B cell (primary cell): ENCODE data around the gene IL10RA. TPM values are rescaled to one million over a fixed set of nuclear protein-coding genes. Genes with fewer than 3 reads are reported as not detected.

Source experiments
- ATAC-seq: fragments of 200-7000 bp; cut with Tn5 transposase; one replicate; pipeline ENCODE4 v1.10.0; 2021; ENCODE audit warnings: low read depth, mild to moderate bottlenecking, moderate number of reproducible peaks, moderate library complexity
- CTCF ChIA-PET: fragments of 350-600 bp; sonication (Branson Sonifier 250); formaldehyde crosslinking; loops from one replicate; lab custom pipeline; 2021; ENCODE audit warnings: antibody characterized with exemption, inconsistent platforms; lab: Charles Lee
- POLR2A ChIA-PET: fragments of 350-600 bp; sonication (Branson Sonifier 250); formaldehyde crosslinking; loops from one replicate; lab custom pipeline; 2021; ENCODE audit warnings: antibody characterized with exemption; lab: Charles Lee
- DNase-seq: peaks from one replicate; pipeline ENCODE4 v3.0.0; 2013
- H2AFZ ChIP-seq: 2 replicates; pipeline ENCODE4 v1.6.1; 2012; ENCODE audit warnings: mild to moderate bottlenecking, low read depth, low read length; ENCODE audit not compliant: insufficient read depth, poor library complexity, severe bottlenecking
- H3K27ac ChIP-seq, 2 donors: 1 replicate in 1 of 2; 2 replicates in 1 of 2; pipeline ENCODE4 v1.5.1; 2012 to 2013; ENCODE audit warnings: low read length in 2 of 2, mild to moderate bottlenecking in 2 of 2, moderate library complexity in 1 of 2
- H3K27me3 ChIP-seq, 4 experiments: fragments of 200-600 bp in 1 of 4; sonication (generic) in 1 of 4; replicated peaks in 1 of 4; 1 replicate in 2 of 4; 2 replicates in 2 of 4; pipeline versions ENCODE4 v1.6.1 to v1.7.0; 2013 to 2016; ENCODE audit warnings: low read length in 3 of 4, mild to moderate bottlenecking in 2 of 4, mixed read lengths in 1 of 4, moderate library complexity in 1 of 4; ENCODE audit not compliant: insufficient read depth in 4 of 4, control insufficient read depth in 3 of 4; ENCODE audit errors: control extremely low read depth in 1 of 4
- H3K36me3 ChIP-seq, 2 experiments: replicated peaks in 1 of 2; 1 replicate in 1 of 2; 2 replicates in 1 of 2; pipeline versions ENCODE4 v1.6.1 to v1.7.1; 2013; ENCODE audit warnings: low read length in 1 of 2; ENCODE audit not compliant: insufficient read depth in 2 of 2, control insufficient read depth in 1 of 2; ENCODE audit errors: control extremely low read depth in 1 of 2, extremely low read depth in 1 of 2
- H3K4me1 ChIP-seq, 2 donors: fragments of 200-600 bp in 1 of 2; sonication (generic) in 1 of 2; 1 replicate in 1 of 2; 2 replicates in 1 of 2; pipeline versions ENCODE4 v1.5.1 to v1.6.1; 2013 to 2017; ENCODE audit warnings: low read length in 2 of 2; ENCODE audit not compliant: control insufficient read depth in 2 of 2, insufficient read depth in 2 of 2
- H3K4me2 ChIP-seq: replicated peaks from 2 replicates; pipeline ENCODE3; 2012; ENCODE audit warnings: mild to moderate bottlenecking, low read depth, low read length; ENCODE audit not compliant: poor library complexity, severe bottlenecking
- H3K4me3 ChIP-seq, 5 experiments: fragments of 200-600 bp in 1 of 5; sonication (generic) in 1 of 5; 1 replicate in 3 of 5; 2 replicates in 2 of 5; pipeline versions ENCODE4 v1.5.1 to v1.7.0; 2011 to 2016; ENCODE audit warnings: low read length in 4 of 5, mild to moderate bottlenecking in 4 of 5, low read depth in 2 of 5, control low read depth in 1 of 5, moderate library complexity in 1 of 5; ENCODE audit not compliant: insufficient read depth in 1 of 5; ENCODE audit errors: control extremely low read depth in 1 of 5, extremely low read depth in 1 of 5
- H3K79me2 ChIP-seq: fragments of 200-600 bp; sonication (generic); one replicate; pipeline ENCODE4 v1.6.0; 2016; ENCODE audit warnings: low read length; ENCODE audit not compliant: control insufficient read depth, insufficient read depth
- H3K9ac ChIP-seq: fragments of 200-600 bp; sonication (generic); 2 replicates; pipeline ENCODE4 v1.6.1; 2017; ENCODE audit warnings: mild to moderate bottlenecking, low read length, moderate library complexity
- H3K9me3 ChIP-seq, 3 donors: one replicate each; pipeline versions ENCODE4 v1.6.1 to v1.7.1; 2013; ENCODE audit warnings: low read length in 2 of 3; ENCODE audit not compliant: control insufficient read depth in 2 of 3, insufficient read depth in 1 of 3; ENCODE audit errors: control extremely low read depth in 1 of 3
- H4K20me1 ChIP-seq: 2 replicates; pipeline ENCODE4 v1.6.0; 2012; ENCODE audit warnings: mild to moderate bottlenecking, low read length; ENCODE audit not compliant: insufficient read depth, control insufficient read depth, poor library complexity, severe bottlenecking
- H3K27ac Mint-ChIP-seq: one replicate; pipeline ENCODE4 v1.8.0; 2021; ENCODE audit warnings: mixed read lengths
- H3K27me3 Mint-ChIP-seq: one replicate; pipeline ENCODE4 v1.8.0; 2021; ENCODE audit warnings: mixed read lengths
- H3K4me1 Mint-ChIP-seq: one replicate; pipeline ENCODE4 v1.8.0; 2021; ENCODE audit warnings: mixed read lengths
- H3K4me3 Mint-ChIP-seq: one replicate; pipeline ENCODE4 v1.8.0; 2021; ENCODE audit warnings: mixed read lengths
- H3K9me3 Mint-ChIP-seq: one replicate; pipeline ENCODE4 v1.8.0; 2022; ENCODE audit warnings: mixed read lengths; ENCODE audit not compliant: insufficient read depth
- EZH2 ChIP-seq: IDR thresholded peaks from 2 replicates; pipeline ENCODE4 v1.6.1; 2012; ENCODE audit warnings: borderline replicate concordance, low read depth, mild to moderate bottlenecking, moderate library complexity, low read length; ENCODE audit not compliant: insufficient read depth, poor library complexity, severe bottlenecking
- WGBS: methylation state at CpG from one replicate; pipeline ENCODE4 v1.1.5; 2013; ENCODE audit warnings: missing lambda C conversion rate; ENCODE audit not compliant: insufficient coverage; 5-methylcytosine and 5-hydroxymethylcytosine counted together
- intact Hi-C: fragments of 100-400 bp; cut with micrococcal nuclease; formaldehyde crosslinking; loops from one replicate; pipeline ENCODE4 v1.10.0; 2022
- polyA plus RNA-seq: library from polyadenylated mRNA; depleted of rRNA; stranded (reverse); fragments of >200 nt; gene quantifications from 2 replicates; pipeline ENCODE4 v1.2.3, GENCODE V29; 2012
- total RNA-seq, 2 donors: library from RNA; stranded (reverse); fragments of 120-200 nt in 1 of 2; gene quantifications; 1 replicate in 1 of 2; 2 replicates in 1 of 2; pipeline versions ENCODE4 v1.2.3 to v1.2.4, GENCODE V29; 2013 to 2022
- TF ChIP-seq, protein P1 (sequence below): fragments of 200-600 bp; IDR thresholded peaks from one replicate; pipeline ENCODE4 v1.8.0; 2022; ENCODE audit warnings: antibody characterized with exemption, mild to moderate bottlenecking

The IL10RA gene
- total and polyA plus RNA-seq, 2 donors (not counting 1 experiment from before 2014, with no cell fraction given), result 73.3 to 417 TPM

DNA sequence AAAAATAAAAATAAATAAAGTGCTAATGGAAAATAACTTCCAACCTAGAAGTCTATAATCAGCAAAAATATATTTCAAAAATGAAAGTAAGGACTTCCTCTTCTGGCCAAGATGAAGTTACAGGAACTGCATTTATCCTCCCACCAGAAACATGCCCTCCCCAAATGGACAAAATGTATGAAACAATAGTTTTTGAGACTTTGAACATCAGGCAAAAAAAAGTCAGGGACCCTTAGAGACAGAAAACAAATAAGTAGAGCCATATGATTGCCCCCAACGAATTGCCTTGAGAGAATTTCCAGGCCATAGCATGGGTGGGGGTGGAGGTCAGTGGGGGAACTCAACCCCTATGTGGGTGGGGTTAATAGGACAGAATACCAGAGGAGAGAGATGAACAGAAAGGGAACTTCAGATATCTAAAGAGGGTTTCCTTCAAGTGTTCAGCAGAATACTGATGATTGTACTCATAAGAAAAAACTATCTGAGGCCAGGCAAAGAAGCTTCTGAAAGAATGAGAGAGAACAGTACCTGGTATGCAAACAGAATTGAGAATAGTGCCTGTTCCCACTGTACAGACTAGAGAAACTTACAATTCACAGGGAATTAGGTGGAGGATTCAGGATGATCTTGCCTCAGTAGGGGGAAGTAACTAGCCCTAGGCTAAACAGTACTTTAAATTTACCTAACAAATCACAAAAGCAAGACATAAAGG lies 26.6 kb upstream of the IL10RA start:
- Mint-ChIP-seq H3K9me3 (peaks cover 22% of the 10 kb centered on the region), H3K4me3 (no peak overlapping the region), H3K27ac (no peak overlapping the region), H3K4me1 (peaks cover 17% of the 10 kb centered on the region), H3K27me3 (no peaks in the 10 kb centered on the region)
- Histone ChIP-seq H3K4me3 (no peak overlapping the region), H3K9me3 (peaks cover 3 to 25% (median 14%) of the 10 kb centered on the region in 3 donors), H3K4me2 (peak overlapping the region; percentile 25), H3K36me3 (no peaks in the 10 kb centered on the region), H3K27me3 (no peaks in the 10 kb centered on the region), H3K4me1 (peaks cover 7 to 8% of the 10 kb centered on the region in 2 donors), H2AFZ (no peak overlapping the region), H4K20me1 (no peaks in the 10 kb centered on the region), H3K9ac (no peak overlapping the region), H3K79me2 (no peaks in the 10 kb centered on the region), H3K27ac (peak overlapping the region in 1 of 2 donors; percentile 38)
- CTCF ChIA-PET, result interaction anchor here (1.2 to 3.0 kb wide), 6 partner anchors 9 to 116 kb away, joined by 3 to 13 read pairs (median 6); no protein-coding TSS in a partner anchor
- no peak for TF ChIP-seq EZH2
- TF ChIP-seq, protein P1, sequence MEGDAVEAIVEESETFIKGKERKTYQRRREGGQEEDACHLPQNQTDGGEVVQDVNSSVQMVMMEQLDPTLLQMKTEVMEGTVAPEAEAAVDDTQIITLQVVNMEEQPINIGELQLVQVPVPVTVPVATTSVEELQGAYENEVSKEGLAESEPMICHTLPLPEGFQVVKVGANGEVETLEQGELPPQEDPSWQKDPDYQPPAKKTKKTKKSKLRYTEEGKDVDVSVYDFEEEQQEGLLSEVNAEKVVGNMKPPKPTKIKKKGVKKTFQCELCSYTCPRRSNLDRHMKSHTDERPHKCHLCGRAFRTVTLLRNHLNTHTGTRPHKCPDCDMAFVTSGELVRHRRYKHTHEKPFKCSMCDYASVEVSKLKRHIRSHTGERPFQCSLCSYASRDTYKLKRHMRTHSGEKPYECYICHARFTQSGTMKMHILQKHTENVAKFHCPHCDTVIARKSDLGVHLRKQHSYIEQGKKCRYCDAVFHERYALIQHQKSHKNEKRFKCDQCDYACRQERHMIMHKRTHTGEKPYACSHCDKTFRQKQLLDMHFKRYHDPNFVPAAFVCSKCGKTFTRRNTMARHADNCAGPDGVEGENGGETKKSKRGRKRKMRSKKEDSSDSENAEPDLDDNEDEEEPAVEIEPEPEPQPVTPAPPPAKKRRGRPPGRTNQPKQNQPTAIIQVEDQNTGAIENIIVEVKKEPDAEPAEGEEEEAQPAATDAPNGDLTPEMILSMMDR, result no peak
- ATAC-seq (no peak), DNase-seq (no peak)
- POLR2A ChIA-PET, result interaction anchor here (1.3 kb wide), 1 partner anchor 18 kb away, joined by 3 read pairs; no protein-coding TSS in a partner anchor
- intact Hi-C loops, result no loop called here
- no CpG with 5 or more reads among the region's 1 CpG for WGBS

DNA sequence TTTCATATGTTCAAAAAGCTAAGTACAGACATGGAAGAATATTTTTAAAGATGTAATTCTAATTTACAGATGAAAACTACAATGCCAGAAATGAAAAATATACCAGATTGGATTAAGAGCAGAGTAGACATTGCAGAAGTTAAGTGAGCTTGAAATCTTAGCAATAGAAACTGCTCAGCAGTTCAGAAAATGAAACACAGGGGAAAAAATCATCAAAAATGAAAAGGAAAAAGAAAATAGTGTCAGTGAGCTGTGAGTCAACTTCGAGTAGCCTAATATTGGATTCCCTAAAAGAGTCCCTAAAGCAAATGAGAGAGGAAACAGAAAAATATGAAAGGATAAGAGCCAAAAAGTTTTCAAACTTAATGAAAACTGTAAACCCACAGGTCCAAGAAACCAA lies 25.8 kb upstream of the IL10RA start:
- Histone ChIP-seq H3K4me3 (no peak overlapping the region), H3K36me3 (no peaks in the 10 kb centered on the region), H3K4me2 (no peak overlapping the region), H3K9me3 (peaks cover 2 to 25% (median 14%) of the 10 kb centered on the region in 3 donors), H2AFZ (no peak overlapping the region), H3K9ac (no peak overlapping the region), H3K27ac (no peak overlapping the region), H4K20me1 (no peaks in the 10 kb centered on the region), H3K4me1 (peaks cover 7 to 8% of the 10 kb centered on the region in 2 donors), H3K79me2 (no peaks in the 10 kb centered on the region), H3K27me3 (no peaks in the 10 kb centered on the region)
- ATAC-seq (no peak), DNase-seq (no peak)
- Mint-ChIP-seq H3K27me3 (no peaks in the 10 kb centered on the region), H3K4me1 (peaks cover 17% of the 10 kb centered on the region), H3K27ac (no peak overlapping the region), H3K4me3 (no peak overlapping the region), H3K9me3 (peaks cover 22% of the 10 kb centered on the region)
- ChIA-PET CTCF (interaction anchor here (1.2 to 3.0 kb wide), 6 partner anchors 9 to 117 kb away, joined by 3 to 13 read pairs (median 6); no protein-coding TSS in a partner anchor), POLR2A (interaction anchor here (1.3 kb wide), 1 partner anchor 17 kb away, joined by 3 read pairs; no protein-coding TSS in a partner anchor)
- intact Hi-C loops, result no loop called here
- WGBS, result no CpG with 5 or more reads among the region's 1 CpG
- TF ChIP-seq, protein P1, result no peak
- TF ChIP-seq EZH2, result no peak
